GM08714 (cell line): ENCODE data around the gene OBSCN.

Experiments
- H3K4me3 ChIP-seq: fragments of 200-500 bp; sonication (Bioruptor generic); 2 replicates; pipeline ENCODE4 v1.5.1; 2014; ENCODE audit warnings: mild to moderate bottlenecking, low read length, inconsistent platforms
- ZNF274 ChIP-seq: IDR thresholded peaks from 2 replicates; pipeline ENCODE4 v1.6.1; 2012; ENCODE audit warnings: mild to moderate bottlenecking, low read depth, low read length

The OBSCN gene

DNA sequence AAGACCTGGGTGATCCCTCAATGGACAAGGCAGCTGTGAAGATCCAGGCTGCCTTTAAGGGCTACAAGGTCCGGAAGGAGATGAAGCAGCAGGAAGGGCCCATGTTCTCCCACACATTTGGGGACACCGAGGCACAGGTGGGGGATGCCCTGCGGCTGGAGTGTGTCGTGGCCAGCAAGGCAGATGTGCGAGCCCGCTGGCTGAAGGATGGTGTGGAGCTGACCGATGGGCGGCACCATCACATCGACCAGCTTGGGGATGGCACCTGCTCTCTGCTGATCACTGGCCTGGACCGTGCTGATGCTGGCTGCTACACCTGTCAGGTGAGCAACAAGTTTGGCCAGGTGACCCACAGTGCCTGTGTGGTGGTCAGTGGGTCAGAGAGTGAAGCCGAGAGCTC is 113.6 kb downstream of the OBSCN start:
- TF ChIP-seq ZNF274: no peak
- no peak overlapping the region for H3K4me3 ChIP-seq

DNA sequence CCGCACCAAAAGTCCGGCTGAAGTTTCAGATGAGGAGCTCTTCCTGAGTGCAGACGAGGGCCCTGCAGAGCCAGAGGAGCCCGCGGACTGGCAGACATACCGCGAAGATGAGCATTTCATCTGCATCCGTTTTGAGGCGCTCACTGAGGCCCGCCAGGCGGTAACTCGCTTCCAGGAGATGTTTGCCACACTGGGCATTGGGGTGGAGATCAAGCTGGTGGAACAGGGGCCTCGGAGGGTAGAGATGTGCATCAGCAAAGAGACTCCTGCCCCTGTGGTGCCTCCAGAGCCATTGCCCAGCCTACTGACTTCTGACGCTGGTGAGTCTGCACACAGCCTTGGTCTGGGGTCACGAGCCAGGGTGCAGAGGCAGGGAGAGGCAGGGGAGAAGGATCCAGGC is 114.1 kb downstream of the OBSCN start:
- H3K4me3 ChIP-seq: no peak overlapping the region
- TF ChIP-seq ZNF274: no peak

DNA sequence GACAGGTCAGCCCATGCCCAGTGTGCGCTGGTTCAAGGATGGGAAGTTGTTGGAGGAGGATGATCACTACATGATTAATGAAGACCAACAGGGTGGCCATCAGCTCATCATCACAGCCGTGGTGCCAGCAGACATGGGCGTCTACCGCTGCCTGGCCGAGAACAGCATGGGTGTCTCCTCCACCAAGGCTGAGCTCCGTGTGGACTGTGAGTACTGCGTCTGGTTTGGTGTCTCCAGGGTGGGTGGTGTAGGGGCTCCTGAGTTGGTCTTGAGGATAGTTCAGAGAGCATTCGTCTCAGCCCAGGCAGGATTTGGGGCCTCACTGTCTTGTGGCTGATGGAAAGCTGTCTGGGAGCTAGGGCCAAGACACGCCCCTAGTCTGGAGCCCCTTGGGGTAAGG is 115.6 kb downstream of the OBSCN start:
- H3K4me3 ChIP-seq: no peak overlapping the region
- no peak for TF ChIP-seq ZNF274

DNA sequence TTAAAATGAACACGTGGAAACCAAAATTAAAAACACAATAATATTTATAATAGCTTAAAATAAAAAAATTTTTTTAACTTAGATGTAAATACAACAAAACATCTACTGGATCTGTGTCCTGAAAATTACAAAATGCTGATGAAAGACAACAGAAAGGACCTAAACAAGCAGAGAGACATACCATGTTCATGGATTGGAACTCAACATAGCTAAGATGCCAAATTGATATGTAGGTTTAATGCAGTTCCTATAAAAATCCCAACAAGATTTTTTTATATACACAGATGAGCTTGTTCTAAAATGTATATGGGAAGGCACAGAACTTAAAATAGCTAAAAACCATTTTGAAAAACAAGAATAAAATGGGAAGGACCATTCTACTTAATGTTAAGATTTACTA is 117.4 kb downstream of the OBSCN start:
- no peak overlapping the region for H3K4me3 ChIP-seq

DNA sequence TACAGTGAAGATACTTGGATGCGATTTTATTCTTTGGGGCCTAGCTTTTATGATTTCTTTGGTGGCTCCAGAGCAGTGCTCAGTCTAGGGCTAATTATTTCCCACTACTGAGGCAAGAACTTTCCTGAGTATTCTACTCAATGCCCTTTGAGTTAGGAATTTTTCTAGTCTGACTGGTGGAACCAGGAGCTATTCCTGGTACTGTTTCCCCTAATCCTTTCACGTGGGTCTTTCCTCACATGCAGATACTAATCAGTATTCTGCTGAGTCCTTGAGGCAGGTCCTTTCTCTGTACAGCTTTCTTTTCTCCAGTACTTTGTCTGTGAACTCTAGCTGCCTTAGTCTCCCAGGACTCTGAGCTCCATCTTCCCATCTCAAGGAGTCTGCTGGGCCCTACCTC is 122.0 kb downstream of the OBSCN start:
- H3K4me3 ChIP-seq: no peak overlapping the region
- no peak for TF ChIP-seq ZNF274

More for the DNA sequence above, 117.4 kb downstream of the OBSCN start:
- TF ChIP-seq ZNF274: no peak

DNA sequence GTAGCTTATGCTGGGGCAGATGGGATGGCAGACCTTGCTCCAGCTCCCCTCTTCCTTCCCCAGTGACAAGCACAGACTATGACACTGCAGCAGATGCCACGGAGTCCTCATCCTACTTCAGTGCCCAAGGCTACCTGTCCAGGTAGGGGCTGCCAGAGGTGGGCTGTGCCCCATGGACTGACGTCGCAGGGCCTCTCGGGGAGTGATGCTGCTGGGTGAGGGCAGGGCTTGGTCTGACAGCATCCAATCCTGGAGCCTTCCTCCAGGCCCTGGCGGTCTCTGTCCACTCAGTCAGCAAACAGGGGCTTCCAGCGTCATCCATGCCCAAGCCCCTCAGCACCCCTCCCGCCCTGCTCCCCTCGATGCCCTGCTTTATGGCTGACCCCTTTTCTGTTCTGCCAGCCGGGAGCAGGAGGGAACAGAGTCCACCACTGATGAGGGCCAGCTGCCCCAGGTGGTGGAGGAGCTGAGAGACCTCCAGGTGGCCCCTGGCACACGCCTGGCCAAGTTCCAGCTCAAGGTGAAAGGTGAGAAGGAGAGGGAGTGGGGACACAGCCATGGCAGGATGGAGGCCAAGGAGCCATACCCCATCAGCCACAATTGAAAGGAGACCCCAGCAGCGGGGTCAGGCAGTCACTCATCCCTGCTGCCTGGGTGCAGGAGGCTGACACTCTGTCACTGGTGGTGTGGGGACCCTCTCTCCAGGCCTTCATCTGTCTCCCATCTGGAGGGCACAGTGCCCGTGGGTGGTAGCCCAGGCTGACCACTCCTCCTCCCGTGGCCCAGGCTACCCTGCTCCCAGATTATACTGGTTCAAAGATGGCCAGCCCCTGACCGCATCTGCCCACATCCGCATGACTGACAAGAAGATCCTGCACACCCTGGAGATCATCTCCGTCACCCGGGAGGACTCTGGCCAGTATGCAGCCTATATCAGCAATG is 125.2 kb downstream of the OBSCN start:
- TF ChIP-seq ZNF274: no peak
- no peak overlapping the region for H3K4me3 ChIP-seq

DNA sequence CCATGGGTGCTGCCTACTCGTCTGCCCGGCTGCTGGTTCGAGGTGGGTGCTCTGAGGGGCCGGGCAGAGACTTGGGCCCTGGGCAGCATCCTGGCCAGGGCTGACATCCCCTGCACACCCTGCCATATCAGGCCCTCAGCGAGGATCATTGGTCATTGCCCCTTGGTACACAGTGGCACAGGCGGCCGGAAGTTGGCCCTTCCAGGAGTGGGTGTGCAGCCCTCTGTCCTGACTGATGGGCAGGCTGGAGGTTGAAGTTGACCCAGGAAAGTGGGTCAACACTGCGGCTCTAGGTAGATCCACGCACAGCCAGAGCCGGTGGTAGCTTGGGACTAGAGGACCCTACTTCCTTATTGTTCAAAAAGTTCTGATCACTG is 125.9 kb downstream of the OBSCN start:
- H3K4me3 ChIP-seq: no peak overlapping the region
- no peak for TF ChIP-seq ZNF274

DNA sequence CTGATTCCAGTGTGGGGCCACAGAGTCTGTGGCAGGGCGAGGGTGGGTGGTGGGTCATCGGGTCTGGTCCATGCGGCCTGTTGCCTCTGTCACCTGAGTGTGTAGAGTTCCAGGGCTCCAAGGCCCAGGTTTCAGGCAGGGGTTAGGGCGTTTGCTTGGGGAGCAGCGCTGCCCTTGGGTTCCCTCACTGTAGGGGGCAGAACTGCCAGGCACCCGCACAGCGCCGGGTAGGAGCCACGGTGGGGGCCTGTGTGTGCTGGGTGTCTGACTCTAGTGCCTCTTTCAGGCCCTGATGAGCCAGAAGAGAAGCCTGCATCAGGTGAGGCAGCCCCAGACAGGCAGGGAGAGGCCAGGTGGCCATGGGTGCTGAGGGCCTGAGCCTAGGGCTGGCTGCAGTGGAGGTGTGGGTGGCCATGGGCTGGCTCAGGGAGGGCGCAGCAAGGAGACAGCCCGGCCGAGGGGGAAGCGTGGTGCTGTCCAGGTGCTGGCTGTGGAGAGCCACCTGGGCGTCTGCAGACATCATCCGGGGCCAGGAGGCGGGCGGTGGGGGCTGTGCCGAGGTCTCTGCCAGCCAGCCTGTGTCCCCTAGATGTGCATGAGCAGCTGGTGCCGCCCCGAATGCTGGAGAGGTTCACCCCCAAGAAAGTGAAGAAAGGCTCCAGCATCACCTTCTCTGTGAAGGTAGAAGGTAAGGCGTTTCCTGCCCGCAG is 126.5 kb downstream of the OBSCN start:
- H3K4me3 ChIP-seq: no peak overlapping the region
- TF ChIP-seq ZNF274: no peak

DNA sequence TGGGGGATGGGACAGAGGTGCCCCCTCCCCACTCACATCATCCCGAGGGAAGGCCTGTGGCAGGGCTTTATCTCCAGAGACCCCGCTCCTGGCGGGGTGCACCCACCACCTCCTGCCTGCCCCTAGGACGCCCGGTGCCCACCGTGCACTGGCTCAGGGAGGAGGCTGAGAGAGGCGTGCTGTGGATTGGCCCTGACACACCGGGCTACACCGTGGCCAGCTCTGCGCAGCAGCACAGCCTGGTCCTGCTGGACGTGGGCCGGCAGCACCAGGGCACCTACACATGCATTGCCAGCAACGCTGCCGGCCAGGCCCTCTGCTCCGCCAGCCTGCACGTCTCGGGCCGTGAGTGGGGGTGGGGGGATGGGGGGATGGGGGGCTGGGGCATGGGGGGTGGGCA is 127.1 kb downstream of the OBSCN start:
- H3K4me3 ChIP-seq: no peak overlapping the region
- TF ChIP-seq ZNF274: no peak

DNA sequence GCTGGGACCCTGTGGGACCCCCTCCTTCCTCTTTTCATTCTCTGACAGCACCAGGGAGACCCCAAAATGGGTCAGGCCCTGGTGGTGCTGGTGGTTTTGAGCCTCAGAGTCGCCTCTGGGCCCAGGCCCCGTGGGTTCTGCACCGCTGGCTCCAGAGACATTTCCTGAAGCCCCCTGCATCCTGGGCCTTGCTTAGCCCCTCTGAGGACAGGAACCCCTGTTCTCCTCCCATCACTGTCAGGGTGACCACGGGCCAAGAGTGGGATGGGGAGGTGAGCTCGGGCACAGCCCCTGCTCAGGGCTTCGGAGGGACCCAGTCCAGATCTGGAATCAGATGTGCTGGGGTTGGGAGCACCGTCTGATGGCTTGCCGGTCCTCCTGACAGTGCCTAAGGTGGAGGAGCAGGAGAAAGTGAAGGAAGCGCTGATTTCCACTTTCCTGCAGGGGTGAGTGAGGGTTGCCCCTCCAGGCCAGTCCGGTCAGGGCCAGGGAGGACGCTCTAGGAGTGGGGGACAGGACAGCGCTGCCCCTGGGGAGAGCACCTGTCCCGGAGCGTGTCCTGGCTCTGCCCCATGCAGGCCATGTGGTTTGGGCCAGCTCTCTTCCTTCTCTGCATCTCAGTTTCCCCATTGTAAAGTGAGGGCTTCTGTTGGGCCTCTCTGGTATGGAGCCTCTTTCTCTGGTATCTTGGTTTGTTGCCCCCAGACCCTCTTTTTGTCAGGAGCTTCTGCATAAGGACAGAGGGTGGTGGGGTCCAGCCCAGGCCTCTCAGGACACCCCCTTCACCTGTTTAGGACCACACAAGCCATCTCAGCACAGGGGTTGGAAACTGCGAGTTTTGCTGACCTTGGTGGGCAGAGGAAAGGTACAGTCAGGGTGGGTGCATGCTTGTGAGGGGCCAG is 127.8 kb downstream of the OBSCN start:
- H3K4me3 ChIP-seq: no peak overlapping the region
- no peak for TF ChIP-seq ZNF274

DNA sequence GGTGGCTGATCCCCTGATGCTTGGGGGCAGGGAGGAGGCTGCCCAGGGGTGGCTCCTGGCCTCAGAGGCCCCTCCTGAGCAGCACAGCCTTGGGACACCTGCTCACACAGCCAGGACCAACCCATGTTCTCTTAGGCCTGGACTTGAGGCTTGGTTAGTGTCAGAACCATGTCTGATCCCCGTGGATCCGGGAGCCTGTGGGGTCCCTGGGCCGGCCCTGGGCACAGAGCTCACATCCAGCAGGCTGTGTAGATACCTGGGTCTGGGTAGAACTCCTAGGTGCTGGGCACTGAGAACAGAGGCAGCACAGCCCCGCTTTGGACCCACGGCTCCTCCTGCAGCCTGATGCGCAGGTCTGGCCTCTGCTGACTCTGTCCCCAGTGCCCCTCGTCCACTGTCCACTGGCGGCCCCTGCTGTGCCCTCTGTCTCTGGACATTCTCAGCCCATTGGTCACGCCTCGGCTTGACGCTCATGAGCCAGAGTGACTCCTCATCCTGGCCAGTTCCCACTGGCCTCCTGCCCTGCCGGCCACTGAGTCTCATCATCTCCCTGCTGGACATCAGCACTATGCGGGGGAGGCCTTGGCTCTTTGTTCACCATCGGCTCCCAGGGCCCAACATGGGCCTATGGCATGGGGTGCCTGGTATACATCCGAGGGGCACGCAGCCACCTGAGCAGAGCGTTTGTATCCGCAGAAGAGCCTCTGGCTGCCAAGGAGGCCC is 128.6 kb downstream of the OBSCN start:
- no peak overlapping the region for H3K4me3 ChIP-seq
- TF ChIP-seq ZNF274: no peak

DNA sequence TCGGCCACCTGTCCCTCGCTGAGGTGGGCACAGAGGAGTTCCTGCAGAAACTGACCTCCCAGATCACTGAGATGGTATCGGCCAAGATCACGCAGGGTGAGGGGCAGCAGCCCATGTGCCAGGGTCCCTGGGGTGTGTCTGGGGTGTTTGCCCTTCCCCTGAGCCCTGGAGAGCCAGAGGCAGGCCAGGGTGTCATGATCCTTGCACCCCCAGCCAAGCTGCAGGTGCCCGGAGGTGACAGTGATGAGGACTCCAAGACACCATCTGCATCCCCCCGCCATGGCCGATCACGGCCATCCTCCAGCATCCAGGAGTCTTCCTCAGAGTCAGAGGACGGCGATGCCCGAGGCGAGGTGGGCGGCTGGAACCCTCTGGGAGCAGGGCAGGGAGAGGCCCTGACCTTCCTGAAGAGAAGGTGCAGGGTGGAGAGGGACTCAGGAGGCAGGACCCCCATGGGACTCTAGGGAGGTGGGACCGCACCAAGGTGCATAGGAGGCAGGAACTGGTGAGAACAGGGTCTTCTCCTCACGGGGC is 129.3 kb downstream of the OBSCN start:
- no peak overlapping the region for H3K4me3 ChIP-seq
- no peak for TF ChIP-seq ZNF274
